Right kidney (tissue), 1 donor: ENCODE results near the gene MSRB2.

Source experiments
- DNase-seq: peaks from one replicate; pipeline ENCODE4 v3.0.0-alpha.2; 2016

Gene MSRB2

DNA sequence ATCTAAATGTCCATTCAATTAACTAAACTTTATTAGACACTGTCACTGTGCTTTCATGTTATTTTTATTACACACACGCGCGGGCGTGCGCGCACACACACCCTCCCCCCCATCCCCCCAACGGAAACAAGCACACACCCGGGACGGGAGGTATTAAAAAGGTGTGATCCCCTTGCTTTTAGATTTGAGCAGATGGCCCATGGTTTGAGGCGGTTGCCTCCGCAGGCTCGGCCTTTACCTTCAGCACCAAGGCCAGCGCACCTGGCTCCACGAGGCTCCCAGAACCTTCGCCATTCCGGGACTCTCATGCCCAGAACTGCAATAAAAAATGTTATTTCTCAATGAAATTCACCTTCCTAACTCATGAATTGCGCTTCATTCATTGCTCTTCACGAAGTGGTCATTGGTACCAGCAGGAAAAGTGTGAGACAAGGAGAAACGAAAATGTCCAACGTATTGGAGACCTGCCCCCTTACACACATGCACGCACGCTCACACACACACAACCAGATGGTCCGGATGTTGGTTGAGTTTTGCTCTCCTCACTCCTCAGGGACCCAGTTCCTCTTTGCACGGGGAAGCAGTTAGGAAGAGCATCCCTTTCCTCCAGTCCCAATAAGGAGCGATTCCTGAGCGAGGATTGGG, 76.0 kb downstream of the MSRB2 start:
- peak; percentile 58 for DNase-seq
